ENCODE data around the gene ALG14.
"Not testable (repeated sequence)": the region's sequence is repeated elsewhere in the genome, so short reads cannot be mapped to it uniquely, and the experiment has no call there.

Gene ALG14

GRCh38 chr1:95072532-95073419 lies at the start of gene ALG14:
TSS of gene ALG14 (minus strand) at chr1:95072951. CDS start at chr1:95072898, 53 bp downstream.
- DNase-seq, result peak; percentile 59 to 87

- no peak for DNase-seq
These were observed 49.5 kb upstream of the ALG14 start for GRCh38 chr1:95122151-95122697.

- DNase-seq, result no peak
These were observed 46.5 kb upstream of the ALG14 start for GRCh38 chr1:95119273-95119672.

GRCh38 chr1:95118710-95119109 lies 46.0 kb upstream of the ALG14 start:
- no peak for DNase-seq

GRCh38 chr1:95118067-95118499 lies 45.3 kb upstream of the ALG14 start:
- no peak for DNase-seq

GRCh38 chr1:95117207-95118066 lies 44.7 kb upstream of the ALG14 start, which contains the start of gene TLCD4:
TSS of gene TLCD4 (plus strand) at chr1:95117355. CDS start at chr1:95143902, 26,547 bp downstream.
- no peak for DNase-seq

- peak in 1 of 2 experiments; percentile 70 for DNase-seq
These were observed 43.9 kb upstream of the ALG14 start for GRCh38 chr1:95116580-95117206.

- no peak for DNase-seq
These were observed 43.0 kb upstream of the ALG14 start for GRCh38 chr1:95115708-95116137.

- DNase-seq, result no peak
These were observed 40.9 kb upstream of the ALG14 start for GRCh38 chr1:95113684-95114083.

GRCh38 chr1:95111014-95111413 lies 38.3 kb upstream of the ALG14 start:
- DNase-seq, result no peak

GRCh38 chr1:95108792-95109191 lies 36.0 kb upstream of the ALG14 start:
- no peak for DNase-seq

- no peak for DNase-seq
These were observed 25.4 kb upstream of the ALG14 start for GRCh38 chr1:95098196-95098595.

GRCh38 chr1:95097426-95097825 lies 24.7 kb upstream of the ALG14 start:
- no peak for DNase-seq

- no peak for DNase-seq
These were observed 23.6 kb upstream of the ALG14 start for GRCh38 chr1:95096218-95096841.

- DNase-seq, result no peak
These were observed 23.1 kb upstream of the ALG14 start for GRCh38 chr1:95095833-95096217.

GRCh38 chr1:95094923-95095322 lies 22.2 kb upstream of the ALG14 start:
- no peak for DNase-seq

- DNase-seq, result no peak
These were observed 20.5 kb upstream of the ALG14 start for GRCh38 chr1:95093296-95093695.

- DNase-seq, result not testable (repeated sequence)
These were observed 20.1 kb upstream of the ALG14 start for GRCh38 chr1:95092891-95093290.

- DNase-seq, result not testable (repeated sequence)
These were observed 18.5 kb upstream of the ALG14 start for GRCh38 chr1:95091290-95091689.

- DNase-seq, result no peak
These were observed 17.0 kb upstream of the ALG14 start for GRCh38 chr1:95089650-95090287.

GRCh38 chr1:95088303-95088702 lies 15.6 kb upstream of the ALG14 start:
- no peak for DNase-seq
